ENCODE measurements around the gene TNF.
A peak's percentile ranks its signal among the peaks of the same experiment; 100 is the strongest.
"Not testable (repeated sequence)": the region's sequence is repeated elsewhere in the genome, so short reads cannot be mapped to it uniquely, and the experiment has no call there.

Gene TNF

GRCh38 chr6:31574106-31575061 lies 981 bp upstream of the TNF start:
- no peak for DNase-seq

DNA sequence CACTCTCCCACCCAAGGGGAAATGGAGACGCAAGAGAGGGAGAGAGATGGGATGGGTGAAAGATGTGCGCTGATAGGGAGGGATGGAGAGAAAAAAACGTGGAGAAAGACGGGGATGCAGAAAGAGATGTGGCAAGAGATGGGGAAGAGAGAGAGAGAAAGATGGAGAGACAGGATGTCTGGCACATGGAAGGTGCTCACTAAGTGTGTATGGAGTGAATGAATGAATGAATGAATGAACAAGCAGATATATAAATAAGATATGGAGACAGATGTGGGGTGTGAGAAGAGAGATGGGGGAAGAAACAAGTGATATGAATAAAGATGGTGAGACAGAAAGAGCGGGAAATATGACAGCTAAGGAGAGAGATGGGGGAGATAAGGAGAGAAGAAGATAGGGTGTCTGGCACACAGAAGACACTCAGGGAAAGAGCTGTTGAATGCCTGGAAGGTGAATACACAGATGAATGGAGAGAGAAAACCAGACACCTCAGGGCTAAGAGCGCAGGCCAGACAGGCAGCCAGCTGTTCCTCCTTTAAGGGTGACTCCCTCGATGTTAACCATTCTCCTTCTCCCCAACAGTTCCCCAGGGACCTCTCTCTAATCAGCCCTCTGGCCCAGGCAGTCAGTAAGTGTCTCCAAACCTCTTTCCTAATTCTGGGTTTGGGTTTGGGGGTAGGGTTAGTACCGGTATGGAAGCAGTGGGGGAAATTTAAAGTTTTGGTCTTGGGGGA lies 754 bp downstream of the TNF start:
- DNase-seq, result no peak

DNA sequence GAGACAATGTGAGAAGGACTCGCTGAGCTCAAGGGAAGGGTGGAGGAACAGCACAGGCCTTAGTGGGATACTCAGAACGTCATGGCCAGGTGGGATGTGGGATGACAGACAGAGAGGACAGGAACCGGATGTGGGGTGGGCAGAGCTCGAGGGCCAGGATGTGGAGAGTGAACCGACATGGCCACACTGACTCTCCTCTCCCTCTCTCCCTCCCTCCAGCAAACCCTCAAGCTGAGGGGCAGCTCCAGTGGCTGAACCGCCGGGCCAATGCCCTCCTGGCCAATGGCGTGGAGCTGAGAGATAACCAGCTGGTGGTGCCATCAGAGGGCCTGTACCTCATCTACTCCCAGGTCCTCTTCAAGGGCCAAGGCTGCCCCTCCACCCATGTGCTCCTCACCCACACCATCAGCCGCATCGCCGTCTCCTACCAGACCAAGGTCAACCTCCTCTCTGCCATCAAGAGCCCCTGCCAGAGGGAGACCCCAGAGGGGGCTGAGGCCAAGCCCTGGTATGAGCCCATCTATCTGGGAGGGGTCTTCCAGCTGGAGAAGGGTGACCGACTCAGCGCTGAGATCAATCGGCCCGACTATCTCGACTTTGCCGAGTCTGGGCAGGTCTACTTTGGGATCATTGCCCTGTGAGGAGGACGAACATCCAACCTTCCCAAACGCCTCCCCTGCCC lies 1.7 kb downstream of the TNF start:
- DNase-seq, result no peak

DNA sequence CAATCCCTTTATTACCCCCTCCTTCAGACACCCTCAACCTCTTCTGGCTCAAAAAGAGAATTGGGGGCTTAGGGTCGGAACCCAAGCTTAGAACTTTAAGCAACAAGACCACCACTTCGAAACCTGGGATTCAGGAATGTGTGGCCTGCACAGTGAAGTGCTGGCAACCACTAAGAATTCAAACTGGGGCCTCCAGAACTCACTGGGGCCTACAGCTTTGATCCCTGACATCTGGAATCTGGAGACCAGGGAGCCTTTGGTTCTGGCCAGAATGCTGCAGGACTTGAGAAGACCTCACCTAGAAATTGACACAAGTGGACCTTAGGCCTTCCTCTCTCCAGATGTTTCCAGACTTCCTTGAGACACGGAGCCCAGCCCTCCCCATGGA lies 2.2 kb downstream of the TNF start:
- no peak for DNase-seq

DNA sequence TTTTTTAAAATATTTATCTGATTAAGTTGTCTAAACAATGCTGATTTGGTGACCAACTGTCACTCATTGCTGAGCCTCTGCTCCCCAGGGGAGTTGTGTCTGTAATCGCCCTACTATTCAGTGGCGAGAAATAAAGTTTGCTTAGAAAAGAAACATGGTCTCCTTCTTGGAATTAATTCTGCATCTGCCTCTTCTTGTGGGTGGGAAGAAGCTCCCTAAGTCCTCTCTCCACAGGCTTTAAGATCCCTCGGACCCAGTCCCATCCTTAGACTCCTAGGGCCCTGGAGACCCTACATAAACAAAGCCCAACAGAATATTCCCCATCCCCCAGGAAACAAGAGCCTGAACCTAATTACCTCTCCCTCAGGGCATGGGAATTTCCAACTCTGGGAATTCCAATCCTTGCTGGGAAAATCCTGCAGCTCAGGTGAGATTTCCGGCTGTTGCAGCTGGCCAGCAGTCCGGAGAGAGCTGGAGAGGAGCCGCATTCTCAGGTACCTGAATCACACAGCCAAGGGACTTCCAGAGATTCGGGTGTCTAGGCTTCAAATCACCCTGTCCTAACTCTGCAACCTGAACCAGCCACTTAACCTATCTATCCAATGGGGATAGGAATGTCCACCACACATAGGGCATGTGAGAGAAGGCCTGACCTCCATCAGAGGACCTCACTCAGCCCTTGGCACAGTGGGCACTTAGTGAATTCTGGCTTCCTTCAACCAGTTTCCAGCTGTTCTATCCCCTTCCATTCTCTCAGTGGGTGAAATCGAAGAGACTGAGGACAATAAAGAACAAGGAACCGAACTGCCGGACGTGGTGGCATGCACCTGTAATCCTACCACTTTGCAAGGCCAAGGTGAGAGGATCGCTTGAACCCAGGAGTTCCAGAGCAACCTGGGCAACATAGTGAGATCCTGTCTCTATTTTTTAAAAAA lies 3.1 kb downstream of the TNF start:
- DNase-seq, result no peak

- no peak for DNase-seq
Observed at GRCh38 chr6:31579119-31579505, 3.7 kb downstream of the TNF start.

DNA sequence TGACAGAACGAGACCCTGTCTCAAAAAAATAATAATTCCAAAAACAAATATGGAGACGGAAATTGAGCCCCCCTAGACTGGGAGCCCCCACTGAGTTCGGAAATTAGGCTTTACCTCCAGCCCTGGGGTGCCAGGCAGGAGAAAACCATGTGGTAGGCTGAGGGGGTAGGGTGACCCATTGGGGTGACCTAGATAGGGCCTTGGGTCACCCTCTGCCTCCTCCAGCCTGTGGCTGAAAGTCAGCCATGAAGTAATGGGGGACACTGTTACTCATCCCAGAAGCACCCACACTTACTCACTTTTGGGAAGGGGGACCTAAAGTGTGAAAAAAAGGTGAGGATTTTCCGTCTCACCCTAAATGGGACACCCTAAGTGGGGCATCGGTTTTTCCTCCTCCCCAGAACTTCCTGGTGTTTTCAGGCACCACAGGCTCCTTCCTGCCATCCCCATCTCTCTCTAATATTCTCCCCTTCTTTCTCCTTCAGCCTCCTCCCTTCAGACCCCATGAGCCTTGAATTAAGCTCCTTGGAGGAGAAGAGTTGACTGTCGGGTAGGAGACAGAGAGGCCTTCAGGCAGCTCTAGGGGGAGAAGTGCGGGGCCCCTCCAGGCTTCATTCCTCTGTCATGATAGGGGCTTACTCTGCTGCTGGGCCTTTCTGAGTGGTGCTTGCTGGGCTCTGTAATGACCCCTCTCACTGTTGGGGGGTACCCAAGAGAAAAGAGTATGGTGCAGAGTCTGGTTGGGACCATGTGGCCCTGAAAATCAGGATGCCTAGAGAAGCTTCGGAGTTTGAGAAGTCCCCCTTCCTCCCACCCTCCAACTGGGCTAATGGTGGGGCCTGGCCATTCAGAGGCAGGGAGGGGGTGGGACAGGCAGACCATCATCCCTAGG lies 4.4 kb downstream of the TNF start:
- no peak for DNase-seq

GRCh38 chr6:31580438-31580740 lies 5.0 kb downstream of the TNF start:
- no peak for DNase-seq

DNA sequence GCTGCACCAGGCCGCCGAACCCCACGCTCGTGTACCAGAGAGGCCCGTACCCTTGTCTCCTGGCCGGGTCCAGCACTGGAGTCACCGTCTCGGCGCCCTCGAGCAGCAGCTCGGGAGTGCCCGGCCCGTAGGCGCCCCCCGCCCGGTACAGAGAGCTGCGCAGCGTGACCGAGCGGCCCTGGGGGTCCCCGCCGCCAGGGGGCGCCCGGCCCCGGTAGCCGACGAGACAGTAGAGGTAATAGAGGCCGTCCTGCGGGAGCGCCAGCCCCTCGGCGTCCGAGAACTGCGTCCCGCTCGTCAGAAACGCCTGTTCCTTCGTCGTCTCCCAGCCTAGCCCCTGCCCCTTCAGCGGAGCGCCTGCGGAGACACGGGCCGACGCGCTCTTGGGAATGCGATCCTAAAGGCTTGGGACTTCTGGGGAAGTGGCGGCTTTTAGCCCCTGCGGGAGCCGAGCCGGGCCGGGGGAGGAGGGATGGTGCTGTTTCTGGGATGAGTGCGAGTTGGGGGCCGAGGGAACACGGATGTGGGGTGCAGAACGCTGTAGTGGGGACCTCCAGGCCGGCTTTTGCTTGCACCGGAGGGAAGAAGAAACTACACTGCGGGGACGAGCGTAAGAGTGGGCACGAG lies 5.6 kb downstream of the TNF start:
- DNase-seq, result peak; percentile 61

DNA sequence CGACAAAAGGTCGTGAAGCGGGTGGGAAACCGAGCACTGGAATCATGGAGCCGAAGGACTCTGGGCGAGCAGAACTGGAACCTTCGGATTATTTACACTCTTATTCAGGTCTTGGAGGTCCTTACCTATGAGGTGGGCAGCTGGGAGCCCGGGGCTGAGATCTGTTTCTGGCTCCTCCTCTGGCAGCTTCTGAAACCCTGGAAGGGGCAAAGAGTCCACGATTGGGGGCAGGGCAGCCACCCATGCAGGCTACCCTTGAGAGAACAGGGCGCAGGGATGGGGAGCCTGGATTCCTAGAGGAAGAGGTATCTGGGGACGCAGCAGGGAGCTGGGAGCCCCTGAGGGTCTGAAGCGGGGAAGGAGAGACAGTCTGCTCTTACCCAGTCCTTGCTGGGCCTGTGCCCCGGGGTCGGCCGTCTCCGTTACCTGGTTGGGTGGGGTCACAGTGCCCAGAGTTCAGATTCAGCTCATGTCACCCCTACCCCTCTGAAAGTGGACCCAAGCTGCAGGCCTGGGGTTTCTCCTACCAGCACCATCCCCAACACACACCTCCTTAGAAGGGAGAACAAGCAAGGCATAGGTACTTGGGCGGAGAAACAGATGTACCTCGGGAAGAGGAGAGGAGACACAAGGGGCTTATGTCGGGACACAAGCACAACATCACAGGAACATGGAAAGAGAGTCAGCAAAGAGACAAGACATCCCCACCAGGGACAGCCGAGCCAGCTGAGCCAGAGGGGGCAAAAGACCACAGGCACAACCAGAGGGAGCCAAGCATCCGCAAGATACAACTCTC lies 6.3 kb downstream of the TNF start:
- DNase-seq, result no peak

DNA sequence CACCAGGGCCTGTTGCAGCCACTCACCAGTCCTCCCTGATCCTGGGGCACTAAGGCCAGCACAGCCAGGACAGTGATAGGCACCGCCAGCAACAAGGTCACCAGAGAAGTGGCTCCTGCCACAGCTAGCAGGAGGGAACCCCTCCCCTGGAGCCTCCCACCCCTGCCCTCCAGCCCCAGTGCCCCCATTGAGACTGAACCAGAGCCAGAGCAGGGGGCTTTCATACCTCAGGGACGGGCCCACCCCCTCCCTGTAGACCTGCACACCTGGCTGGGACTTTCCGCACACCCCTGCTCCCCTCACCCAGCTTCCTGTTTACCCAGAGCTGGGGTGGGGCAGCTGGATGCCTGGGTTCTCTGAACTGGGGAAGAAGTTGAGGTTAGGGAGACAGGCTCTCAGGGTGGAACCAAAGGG lies 6.9 kb downstream of the TNF start, which contains the start of gene LTB:
TSS of gene LTB (minus strand) at position 195 of the 414 bp plus-strand sequence. CDS start at position 188, 7 bp downstream.
- no peak for DNase-seq

- DNase-seq, result no peak
Observed at GRCh38 chr6:31585491-31585890, 10.1 kb downstream of the TNF start.

- no peak for DNase-seq
Observed at GRCh38 chr6:31586008-31586407, 10.6 kb downstream of the TNF start, which contains the start of gene LST1. TSS of gene LST1 (plus strand) at chr6:31586277. CDS start at chr6:31587300, 1,023 bp downstream.

- DNase-seq, result no peak
Observed at GRCh38 chr6:31586599-31587281, 11.4 kb downstream of the TNF start.

- DNase-seq, result no peak
Observed at GRCh38 chr6:31587791-31588777, 12.7 kb downstream of the TNF start.

DNA sequence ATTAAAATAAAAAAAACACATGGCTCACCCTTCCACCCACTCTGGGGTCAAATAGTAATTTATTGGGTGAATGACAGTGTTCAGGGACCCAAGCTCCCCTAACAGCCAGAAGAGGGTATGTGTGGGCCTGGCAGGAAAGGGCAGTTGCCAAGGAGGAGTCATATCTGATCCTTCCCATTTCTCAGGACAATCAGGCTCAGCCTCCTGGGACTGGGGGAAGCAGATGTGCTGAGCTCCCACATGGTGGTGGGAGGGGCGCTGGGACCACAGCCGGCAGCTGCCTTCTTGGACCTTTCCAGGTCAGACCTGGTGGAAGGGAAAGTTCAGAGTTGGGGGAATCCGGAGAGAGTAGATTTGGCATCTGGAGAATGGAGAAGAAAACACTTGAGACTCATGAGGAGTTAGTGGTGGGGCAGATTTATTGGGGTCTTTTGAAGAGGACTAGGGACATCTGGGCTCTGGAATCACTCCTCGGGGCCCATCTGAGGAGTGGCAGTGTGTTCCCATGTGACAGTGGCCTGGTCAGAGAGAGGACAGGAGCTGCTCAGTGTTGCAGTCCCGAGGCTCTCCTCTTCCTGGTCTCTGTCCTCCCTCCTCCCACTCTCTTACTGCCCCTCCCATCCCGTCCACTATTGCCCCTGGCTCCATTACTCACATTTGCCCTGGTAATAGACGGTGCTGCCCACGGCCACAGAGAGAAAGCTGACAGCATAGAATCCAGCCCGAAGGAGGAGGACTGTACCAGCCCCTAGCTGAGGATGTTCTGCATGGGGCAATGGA lies 13.7 kb downstream of the TNF start:
- DNase-seq, result no peak

DNA sequence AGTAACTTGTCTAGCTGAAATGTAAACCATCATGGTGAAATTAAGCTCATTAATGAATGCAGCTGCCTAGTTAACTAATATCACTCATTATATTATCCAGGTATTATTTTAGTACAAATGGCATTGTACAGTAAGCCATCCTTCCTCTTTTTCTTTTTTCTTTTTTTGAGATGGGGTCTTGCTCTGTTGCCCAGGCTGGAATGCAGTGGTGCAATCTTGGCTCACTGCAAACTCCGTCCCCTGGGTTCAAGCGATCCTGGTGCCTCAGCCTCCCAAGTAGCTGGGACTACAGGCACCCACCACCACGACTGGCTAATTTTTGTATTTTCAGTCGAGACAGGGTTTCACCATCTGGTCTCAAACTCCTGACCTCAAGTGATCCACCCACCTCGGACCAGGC lies 15.3 kb downstream of the TNF start:
- not testable (repeated sequence) for DNase-seq

All from DMS153 (cell line).